GM19455 (cell line): Measurements from ENCODE around the gene DDC.
"Not testable (repeated sequence)": the region's sequence is repeated elsewhere in the genome, so short reads cannot be mapped to it uniquely, and the experiment has no call there.

Experiments used
- ATAC-seq: cut with Tn5 transposase; IDR thresholded peaks from one replicate; pipeline ENCODE4 v1.9.1; 2021; ENCODE audit not compliant: unreplicated experiment

The DDC gene

DNA sequence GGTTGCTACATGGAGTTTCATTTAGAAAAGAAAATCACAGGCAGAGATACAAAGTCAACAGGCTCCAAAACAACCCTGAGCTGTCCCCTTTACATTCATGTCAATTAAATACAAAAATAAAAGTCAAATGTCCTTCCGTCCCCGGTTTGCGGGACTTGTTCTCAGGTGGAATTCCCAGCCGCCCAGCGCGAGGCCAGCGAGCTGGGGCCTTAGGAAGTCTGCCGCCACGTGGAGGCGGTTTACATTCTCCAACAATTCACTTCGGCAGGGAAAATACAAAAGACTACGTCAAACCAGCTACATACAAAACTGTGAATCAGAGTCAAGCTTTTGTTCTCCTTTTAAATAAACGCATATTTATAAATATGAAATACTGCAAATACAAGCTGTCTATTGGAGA lies 25.3 kb upstream of the DDC start:
- ATAC-seq: no peak

DNA sequence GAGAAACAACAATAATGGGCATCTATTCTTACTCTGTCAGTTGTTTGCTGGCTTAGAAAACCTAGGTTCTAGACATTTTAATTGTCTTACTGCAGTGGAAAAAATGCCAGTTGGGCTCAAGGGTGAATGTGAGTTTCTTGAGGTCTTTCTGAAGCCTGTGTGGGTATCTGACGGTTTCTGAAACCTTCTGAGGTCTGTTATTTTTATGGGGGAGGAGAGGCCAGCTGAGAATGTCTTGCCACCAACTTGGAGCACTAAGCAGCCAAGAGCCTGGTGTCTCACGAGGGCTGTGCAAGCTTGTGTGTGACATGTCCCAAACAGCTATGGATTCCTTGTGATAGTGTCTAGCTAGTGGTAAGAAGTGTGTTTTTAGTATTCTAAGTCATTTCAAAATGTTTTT lies 24.2 kb upstream of the DDC start:
- ATAC-seq: no peak

DNA sequence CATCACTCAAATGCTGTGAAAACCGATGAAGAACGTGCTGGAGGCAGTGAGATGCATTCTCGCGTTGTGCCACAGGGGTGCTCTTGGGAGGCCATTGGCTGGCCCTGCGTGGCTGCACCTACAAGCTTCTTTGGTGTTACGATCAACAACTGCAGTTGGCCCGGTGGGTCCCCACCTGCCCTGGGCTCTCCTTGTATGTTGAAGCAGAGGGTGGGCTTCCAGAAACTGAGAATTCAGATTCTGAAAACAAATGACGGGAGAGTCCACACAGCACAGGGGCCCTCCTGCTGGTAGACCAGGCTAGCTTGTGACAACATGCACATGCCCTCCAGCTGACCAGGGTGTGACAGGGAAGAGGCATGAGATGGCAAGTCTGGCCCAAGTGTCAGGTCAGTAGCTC lies 23.7 kb upstream of the DDC start:
- ATAC-seq: no peak

DNA sequence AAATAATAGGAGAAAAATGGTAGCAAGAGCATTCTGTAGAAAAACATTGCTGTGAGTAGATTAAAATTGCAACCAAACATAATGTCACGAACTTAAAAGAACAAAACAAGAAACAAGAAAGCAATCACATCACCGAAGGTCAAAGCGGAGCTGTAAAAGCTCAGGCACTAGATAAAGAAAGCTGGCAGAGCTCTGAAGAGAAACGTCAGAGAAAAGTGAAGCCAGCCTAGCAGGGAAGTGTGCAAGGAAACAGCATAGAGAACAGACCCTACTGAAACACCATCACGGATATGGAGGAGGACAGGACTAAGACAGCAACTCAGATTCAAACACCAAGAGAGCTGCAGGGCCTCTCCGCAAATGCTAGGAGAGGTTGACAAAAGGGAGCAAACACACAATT lies 22.5 kb upstream of the DDC start:
- ATAC-seq: no peak

DNA sequence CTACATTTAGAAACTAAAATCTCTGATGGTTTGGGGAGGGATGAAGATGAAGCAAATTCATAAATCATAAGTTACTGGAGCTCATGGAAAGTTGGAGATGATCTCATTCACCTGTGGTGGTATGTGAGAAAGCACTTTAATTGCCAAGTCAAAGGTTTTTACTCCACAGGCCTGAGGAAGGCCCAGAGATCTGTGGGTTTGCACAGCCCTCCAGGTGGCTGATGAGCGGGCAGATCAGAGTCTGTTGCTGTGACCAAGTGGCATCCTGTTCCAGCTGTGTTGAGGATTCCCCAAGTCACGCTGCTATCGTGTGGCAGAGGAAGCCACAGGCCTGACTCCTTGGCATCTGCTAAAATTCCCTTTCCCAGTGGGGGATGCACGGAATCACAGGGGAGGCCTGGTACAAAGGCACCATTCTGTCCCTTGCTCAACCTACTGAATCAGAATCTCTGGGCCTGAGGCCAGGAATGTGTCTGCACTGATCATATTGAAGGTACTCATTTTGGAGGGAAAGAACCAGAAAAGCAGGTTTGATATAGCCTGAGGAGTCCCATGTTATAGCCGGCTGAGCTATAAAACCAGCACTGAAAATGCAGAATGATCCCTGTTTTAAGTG lies 19.7 kb upstream of the DDC start:
- ATAC-seq: no peak

DNA sequence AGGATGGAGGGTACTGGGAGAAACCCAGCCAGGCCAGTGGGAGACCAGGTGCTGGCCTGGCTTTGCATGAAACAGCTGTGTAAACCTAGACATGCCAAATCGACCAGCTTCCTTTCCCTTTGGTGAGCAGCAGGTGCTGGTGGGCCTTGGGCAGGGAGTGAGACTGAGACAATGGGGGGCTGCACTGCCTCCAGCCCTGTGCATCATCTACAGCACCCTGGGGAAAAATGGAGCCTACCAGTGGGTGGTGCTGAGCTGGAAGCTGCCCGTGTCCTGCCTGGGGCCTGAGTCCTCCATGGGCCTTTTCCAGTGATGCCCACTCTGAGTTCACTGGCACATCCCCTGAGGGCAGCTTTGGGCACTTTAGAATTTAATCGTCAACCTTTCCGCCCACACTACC lies 19.2 kb upstream of the DDC start:
- ATAC-seq: no peak

DNA sequence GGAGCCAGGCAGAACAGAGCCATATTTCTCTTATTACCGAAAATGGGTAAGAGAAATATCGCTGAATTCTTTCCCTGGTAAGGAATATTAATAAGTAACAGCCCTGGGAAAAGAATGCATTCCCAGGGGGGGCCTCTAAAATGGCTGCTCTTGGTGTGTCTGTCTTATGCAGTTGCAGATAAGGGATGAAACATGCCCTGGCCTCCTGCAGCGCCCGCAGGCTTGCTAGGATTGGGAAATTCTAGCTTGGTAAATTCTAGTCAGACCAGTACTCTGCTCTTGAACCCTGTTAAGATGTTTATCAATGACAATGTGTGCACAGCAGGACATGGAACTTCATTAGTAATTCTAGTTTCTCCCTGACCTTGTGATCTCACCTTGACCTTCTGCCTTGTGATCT lies 18.1 kb upstream of the DDC start:
- ATAC-seq: not testable (repeated sequence)

DNA sequence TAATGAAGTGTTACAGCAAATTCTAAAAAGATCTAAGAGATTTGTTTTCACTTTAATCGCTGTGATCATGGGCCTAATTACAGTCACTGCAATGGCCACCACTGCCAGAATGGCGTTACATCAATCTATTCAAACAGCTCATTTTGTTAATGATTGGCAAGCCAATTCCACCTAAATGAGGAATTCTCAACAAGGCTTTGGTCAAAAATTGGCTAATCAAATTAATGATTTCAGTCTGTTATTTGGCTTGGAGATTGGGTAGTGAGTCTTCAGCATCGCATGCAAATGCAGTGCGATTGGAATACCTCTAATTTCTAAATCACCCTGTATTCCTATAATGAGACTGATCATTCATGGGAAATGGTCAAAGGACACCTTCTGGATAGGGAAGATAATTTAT lies 17.1 kb upstream of the DDC start:
- not testable (repeated sequence) for ATAC-seq

DNA sequence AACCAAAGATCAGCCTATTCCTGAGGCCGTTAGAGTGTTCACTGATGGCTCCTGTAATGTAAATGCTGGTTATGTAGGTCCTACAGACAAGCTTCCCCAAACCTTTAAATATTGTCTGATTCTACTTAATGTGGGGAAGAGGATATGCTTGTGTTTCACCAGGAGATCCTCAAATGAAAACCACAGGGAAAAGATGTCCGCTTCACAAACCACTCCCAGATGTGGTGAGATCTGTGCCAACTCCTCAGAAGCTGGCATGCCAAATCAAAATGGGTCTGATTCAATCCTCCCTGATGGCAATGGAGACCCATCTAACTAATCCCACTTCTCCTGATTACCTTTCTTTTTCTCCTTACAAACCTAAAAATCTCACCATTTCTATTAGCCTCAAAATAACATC lies 15.5 kb upstream of the DDC start:
- not testable (repeated sequence) for ATAC-seq

DNA sequence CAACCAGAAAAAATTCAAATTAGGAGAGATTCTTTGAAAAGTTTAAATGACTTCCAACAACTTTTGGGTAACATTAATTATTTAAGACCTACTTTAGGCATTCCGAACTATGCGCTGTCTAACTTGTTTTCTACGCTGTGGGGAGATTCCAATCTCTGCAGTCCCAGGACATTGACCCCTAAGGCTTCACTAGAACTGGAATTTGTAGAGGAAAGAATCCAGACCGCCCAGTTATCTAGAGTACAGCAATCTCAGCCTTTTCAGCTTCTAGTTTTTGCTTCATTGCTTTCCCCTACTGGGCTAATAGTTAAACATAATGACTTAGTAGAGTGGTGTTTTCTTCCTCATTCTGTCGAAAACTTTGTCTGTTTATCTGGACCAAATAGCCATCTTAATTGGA lies 14.9 kb upstream of the DDC start:
- ATAC-seq: no peak

DNA sequence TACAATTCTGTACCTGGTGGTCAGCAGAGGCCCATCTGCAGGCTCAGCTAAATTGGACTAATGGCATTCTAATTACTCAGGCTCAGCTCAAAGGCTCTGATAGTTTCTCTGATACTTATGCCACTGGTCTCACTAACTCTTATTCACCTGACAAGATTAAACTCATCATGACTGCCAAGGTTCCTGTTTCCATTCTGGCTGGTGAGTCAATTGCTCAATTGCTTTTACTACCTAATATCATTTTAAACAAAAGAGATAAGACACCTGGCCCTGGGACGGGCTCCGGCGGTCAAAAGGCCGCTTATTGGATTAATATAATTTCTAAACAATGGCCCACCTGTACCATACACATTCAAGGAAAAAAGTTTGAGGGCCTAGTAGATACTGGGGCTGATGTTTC lies 12.9 kb upstream of the DDC start:
- not testable (repeated sequence) for ATAC-seq

DNA sequence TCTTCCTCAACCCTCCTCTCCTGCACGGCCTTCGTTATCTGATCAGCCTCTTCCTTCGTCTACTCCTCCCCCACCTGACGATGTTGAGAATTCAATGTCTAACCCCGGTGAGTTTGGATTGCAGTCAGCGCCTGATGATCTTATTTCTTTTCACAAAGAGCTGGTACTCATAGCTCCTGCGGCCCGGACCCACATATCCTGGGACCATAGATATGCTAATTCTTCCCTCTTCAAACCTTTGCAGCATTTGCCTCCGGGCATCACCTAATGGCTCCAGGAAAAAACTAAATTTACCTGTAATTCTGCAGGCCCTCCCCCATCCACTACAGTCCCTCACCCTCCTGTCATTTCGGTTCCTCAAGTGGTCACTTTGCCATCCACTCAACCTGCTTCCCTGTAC lies 12.4 kb upstream of the DDC start:
- ATAC-seq: no peak

DNA sequence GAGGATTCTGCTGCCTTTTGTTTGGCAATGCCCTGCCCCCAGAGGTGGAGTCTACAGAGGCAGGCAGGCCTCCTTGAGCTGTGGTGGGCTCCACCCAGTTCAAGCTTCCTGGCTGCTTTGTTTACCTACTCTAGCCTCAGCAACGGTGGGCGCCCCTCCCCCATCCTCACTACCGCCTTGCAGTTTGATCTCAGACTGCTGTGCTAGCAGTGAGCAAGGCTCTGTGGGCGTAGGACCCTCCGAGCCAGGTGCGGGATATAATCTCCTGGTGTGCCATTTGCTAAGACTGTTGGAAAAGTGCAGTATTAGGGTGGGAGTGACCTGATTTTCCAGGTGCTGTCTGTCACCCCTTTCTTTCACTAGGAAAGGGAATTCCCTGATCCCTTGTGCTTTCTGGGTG lies 11.2 kb upstream of the DDC start:
- not testable (repeated sequence) for ATAC-seq

DNA sequence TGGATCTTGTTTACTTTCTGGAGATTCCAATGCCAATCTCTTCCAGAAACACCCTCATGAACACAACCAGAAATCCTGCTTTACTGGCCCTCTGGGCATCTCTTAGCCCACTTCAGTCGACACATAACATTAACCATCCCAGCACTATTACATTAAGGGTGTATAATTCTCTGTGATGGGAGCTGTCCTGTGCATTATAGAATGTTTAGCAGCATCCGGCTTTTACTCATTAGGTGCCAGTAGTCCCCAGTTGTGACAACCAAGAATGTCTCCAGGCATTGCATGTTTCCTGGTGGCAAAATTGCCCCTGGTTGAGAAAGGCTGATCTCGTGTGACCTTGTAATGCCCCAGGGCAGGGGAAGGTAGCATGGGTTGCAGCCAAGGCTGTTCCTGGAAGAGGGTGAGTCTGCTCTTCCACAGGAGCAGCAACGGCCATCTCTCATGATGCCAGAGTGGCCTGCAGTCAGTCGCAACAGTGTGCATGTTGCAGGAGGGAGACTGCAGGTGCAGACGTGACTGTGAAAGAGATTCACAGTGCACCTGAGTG lies 2.6 kb upstream of the DDC start:
- ATAC-seq: no peak

DNA sequence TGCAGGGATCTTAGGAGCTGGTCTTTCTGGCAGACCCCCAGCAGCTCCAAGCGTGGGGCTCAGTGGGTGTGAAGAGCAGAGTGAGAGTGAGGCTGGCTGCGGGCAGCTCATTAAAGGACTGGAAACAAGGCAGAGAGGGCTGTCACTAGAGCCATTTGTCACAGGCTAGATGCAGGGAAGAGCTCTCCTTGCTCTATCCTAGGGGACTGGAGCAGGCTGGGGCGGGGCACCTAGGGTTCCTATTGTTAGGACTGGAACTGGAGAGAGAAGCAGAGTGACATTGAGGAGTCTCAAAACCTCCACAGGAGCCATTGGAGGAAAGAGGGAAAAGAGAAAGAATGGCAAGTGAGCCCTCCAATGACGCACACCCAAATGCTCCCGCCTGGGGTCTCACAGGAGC lies 772 bp upstream of the DDC start:
- no peak for ATAC-seq

DNA sequence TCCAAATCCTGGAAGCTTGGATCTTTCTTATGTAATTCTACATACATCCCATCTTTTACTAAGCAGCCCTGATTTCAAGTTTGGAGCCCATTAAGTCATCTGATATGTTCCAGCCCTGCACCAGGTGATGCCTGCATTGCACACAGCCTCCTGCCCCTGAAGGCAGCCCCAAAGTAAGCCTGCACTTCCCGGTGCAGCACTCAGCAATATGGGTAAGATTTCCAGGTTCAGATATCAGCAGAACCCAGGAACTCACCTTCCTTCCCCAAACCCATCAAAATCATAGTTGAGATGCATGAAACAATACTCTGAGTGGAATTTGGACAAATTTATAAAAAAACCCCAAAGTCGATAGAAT lies 333 bp upstream of the DDC start:
- ATAC-seq: no peak

DNA sequence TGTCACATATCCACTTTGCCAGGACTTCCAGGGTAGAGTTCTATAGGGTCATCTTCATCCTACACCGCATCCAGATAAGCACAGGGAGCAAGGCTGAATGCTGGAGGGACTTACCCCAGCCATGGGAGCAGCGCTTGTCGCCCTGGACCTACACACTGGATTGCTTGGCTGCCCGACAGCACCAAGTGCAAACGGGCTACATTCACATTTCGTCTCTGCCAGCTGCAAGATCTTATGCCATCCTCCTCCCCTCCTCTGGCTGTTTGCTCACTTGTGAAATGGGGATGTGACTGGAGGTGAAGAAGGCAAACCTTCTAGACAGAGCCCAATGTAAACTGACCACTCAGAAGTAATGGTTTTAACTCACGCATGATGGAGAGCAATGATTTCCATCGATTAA lies 1.0 kb downstream of the DDC start:
- ATAC-seq: no peak

DNA sequence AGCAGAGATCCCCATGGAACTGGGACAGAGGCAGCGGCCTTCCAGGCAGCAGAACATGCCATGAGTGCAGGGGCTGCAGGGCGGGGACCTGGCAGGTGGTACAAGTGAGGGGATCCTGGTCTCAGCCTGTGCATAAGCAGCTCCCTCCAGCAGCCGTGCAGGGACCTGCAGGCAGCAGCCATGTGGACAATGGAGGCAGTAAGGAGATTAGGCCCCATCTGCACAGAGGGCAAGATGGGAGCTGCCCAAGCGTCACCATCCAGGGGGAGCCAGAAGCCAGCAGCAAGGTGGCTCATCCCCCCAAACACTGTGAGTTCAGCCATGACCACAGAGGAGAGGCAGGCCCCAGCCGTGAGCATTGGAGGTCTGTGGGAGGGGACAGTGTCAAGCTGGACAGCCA lies 3.1 kb downstream of the DDC start:
- no peak for ATAC-seq

DNA sequence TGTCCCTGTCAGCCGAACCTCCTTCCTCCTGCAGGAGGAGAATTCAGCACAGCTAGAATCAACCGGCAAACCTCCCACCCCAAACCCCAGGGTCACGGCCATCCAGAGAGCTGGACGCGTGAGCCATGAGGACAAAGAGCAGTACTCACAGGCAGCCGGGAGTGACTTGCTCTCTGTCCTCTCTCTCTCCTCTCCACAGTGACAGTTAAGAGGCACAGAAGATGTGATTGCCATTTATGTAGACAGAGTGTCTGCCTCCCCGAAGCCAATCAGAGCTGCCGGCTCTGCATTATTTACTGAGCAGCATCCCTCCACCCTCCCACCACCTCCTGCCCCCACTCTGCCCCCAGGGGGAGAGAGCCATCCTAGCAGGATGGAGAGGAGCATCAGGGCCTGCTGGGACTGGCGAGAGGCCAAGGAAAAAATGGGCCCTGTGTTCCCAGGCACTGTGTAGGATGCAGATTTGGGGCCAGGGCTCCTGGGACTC lies 4.3 kb downstream of the DDC start:
- no peak for ATAC-seq

DNA sequence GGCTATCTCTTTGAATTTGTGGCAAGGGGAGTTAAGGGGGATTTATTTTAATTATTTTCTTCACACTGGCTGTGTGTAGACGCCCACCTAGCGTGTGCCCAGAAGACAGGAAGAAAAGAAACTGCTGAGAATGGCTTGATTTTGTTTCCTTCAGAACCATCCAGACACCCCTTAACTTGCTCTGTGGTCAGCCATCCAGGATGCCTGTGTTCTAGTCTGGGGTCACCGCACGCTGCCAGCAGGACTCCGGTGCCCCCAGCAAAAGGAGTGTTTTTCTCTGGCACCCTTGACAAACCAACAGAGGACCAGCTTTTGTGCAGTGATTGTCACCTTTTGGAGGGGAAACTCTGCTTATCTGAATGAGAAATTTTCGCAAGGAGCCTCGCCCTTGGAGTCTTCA lies 5.3 kb downstream of the DDC start:
- ATAC-seq: no peak

DNA sequence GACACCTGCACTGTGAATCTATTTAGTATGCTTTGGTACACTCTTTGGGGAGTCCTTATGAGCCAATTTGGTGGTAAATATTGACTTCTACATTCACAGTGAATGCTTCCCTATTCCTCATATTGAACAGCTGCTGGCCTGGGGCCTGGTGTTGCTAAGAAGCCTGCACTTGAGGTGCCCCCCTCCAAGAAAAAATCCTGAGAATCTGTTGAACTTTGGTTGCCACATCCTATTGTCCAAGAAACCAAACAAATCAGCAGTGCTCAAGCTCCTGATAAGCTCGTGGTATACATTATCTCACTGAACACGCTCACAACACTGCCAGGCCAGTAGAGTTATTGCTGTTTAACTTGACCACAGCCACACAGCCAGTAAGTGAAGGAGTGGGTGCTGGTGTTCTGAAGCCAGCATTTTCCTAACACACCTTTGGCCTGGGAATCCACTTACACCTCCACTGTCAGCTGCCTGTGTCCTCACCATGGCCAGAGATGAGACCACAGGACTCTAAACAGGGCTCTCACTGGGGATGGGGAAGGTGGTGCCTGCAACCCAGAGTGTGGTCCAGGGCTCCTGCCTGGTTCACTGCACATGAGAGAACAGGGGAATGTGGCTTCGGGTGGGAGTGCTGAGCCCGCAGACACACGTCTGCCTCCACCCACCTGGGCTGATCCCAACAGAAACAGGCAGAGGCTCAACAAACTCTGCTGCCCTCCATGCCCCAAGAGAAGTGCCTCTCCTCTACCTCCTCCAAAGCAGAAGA lies 6.7 kb downstream of the DDC start:
- ATAC-seq: no peak

DNA sequence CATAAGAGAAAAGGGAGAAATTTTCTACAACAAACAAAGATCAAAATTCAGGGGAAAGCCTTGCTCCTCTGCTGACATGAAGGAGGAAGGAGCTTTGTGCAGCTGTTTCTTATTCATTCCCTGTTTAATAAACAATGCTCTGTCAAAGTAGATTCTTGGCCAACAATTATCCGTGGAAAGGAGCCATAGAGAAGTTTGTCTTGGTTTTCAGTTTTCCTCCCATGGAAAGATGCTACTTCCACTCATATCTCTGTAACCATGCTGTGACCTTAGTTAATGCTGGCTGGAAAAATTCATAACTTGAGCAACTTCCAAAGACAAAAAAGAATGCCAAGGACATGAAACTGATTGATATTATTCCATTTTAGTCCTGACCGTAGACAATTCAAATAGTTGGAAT lies 8.1 kb downstream of the DDC start:
- no peak for ATAC-seq
